Adrenal gland (tissue), 5 donors: ENCODE measurements around the gene ZNF491.

Experiments used
- CTCF ChIP-seq, 6 experiments: fragments of 450-650 bp in 4 of 6; fragments of 200-600 bp in 2 of 6; sonication (generic) in 1 of 6; IDR thresholded peaks; 1 replicate in 5 of 6; 2 replicates in 1 of 6; pipeline versions ENCODE4 v1.5.1 to v1.8.0; 2016 to 2021; ENCODE audit warnings: antibody characterized with exemption in 6 of 6, mild to moderate bottlenecking in 2 of 6, moderate library complexity in 1 of 6
- POLR2A ChIP-seq, 2 donors: fragments of 450-650 bp; IDR thresholded peaks; one replicate each; pipeline ENCODE4 v1.6.1; 2017; ENCODE audit warnings: antibody characterized with exemption in 2 of 2, mild to moderate bottlenecking in 2 of 2, moderate library complexity in 1 of 2
- donor health status: DM: no; HTN: no; CAD: no.

DNA sequence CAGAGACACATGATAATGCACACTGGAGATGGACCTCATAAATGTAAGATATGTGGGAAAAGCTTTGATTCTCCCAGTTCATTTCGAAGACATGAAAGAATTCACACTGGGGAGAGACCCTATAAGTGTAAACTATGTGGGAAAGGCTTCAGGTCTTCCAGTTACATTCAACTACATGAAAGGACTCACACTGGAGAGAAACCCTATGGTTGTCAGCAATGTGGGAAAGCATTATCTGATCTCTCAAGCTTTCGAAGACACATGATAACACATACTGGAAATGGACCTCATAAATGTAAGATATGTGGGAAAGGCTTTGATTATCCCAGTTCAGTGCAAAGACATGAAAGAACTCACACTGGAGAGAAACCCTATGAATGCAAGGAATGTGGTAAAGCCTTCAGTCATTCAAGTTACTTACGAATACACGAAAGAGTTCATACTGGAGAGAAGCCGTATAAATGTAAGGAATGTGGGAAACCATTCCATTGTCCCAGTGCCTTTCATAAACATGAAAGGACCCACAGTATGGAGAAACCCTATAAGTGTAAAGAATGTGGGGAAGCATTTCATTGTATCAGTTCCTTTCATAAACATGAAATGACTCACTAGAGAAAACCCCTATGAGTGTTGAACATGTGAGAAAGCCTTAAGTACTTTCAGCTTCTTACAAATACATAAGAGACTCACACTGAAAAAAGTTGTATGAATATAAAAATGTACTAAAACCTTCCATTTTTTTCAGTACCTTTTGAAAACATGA lies 16.8 kb upstream of the ZNF491 start:
- TF ChIP-seq POLR2A (IDR thresholded peaks at IDR 0.05), result no peak
- no peak for TF ChIP-seq CTCF (IDR thresholded peaks at IDR 0.05)
